ENCODE data around the gene MYH1. TPM values are rescaled to one million over a fixed set of nuclear protein-coding genes. Genes with fewer than 3 reads are reported as not detected.

MYH1 gene
- total and polyA plus RNA-seq, 5 donors: 0.06 to 0.25 TPM; not detected in 3

DNA sequence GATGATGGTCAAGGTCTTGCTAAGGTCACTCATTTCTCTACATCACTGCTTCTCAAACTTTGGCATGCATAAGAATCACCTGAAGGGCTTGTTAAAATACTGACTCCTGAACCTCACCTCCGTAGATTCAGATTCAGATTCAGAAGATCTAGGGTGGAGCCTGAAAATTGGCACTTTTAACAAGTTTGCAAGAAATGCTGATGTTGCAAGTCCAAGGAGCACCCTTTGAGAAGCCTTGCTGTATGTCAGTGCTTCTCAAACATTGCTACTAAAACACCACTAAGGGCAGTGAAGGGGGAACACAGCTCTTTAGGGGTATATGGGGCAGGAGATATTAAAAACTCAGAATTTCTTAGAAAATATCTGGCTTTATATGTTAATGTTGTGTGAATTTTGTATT, 13.7 kb upstream of the MYH1 start:
- DNase-seq (no peak), ATAC-seq (no peak)
- WGBS: 63% methylated on average over 1 of the region's 1 CpG
- no peaks in the 10 kb centered on the region for H3K4me1 ChIP-seq (ENCODE audit: control insufficient read depth, insufficient read depth, low read length)
- no peak overlapping the region for H3K4me3 ChIP-seq (ENCODE audit: low read length)
- H3K27me3 ChIP-seq (ENCODE audit: control insufficient read depth, insufficient read depth): no peaks in the 10 kb centered on the region
- intact Hi-C loops (cut with DNase I): no loop called here
- no peak overlapping the region for H3K27ac ChIP-seq (ENCODE audit: low read length)
- no peaks in the 10 kb centered on the region for H3K9me3 ChIP-seq (ENCODE audit: control insufficient read depth, low read length)

DNA sequence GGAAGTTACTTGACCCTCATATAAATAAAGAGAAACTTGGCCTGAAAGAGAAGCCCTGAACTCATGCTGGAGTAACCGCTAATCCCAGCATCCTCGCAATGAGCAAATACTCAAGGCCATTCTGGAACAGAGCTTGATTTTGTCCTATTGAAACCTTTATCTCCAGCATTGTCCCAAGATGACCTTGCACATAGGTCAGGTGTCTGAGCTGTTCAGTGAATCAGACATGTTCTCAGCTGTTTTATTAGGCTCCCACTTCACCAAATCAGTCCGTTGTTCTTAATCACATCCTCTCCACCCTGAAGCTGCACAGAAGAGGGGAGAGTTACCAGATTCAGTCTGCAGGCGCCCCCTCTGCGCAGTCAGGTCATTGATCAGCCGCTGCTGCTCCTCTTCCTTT, 9.1 kb upstream of the MYH1 start:
- no peak for DNase-seq
- H3K4me1 ChIP-seq (ENCODE audit: control insufficient read depth, insufficient read depth, low read length): no peaks in the 10 kb centered on the region
- no peaks in the 10 kb centered on the region for H3K27me3 ChIP-seq (ENCODE audit: control insufficient read depth, insufficient read depth)
- no peak for ATAC-seq
- H3K4me3 ChIP-seq (ENCODE audit: low read length): no peak overlapping the region
- WGBS: 79% methylated on average over 6 of the region's 6 CpGs
- no peak overlapping the region for H3K27ac ChIP-seq (ENCODE audit: low read length)
- H3K9me3 ChIP-seq (ENCODE audit: control insufficient read depth, low read length): no peaks in the 10 kb centered on the region
- intact Hi-C loops (cut with DNase I): no loop called here

DNA sequence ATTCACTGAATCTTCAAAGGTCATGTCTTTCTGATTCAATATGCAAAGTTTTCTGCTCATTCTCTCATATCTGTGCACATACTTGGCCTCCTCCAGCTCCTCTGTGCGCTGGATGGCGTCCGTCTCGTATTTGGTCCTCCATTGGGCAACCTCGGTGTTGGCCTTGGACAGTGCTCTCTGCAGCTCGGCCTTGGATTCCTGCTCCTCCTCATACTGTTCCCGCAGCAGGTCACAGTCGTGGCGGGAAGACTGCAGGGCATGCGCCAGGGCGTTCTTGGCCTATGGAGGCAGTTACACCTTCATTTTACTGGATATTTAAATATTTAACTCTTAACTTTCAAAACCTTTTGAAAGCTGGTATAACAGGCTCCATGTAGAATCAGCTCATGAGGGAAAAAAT, 8.2 kb upstream of the MYH1 start:
- intact Hi-C loops (cut with DNase I): no loop called here
- Histone ChIP-seq H3K4me1 (ENCODE audit: control insufficient read depth, insufficient read depth, low read length) (no peaks in the 10 kb centered on the region), H3K27ac (ENCODE audit: low read length) (no peak overlapping the region), H3K4me3 (ENCODE audit: low read length) (no peak overlapping the region), H3K9me3 (ENCODE audit: control insufficient read depth, low read length) (no peaks in the 10 kb centered on the region), H3K27me3 (ENCODE audit: control insufficient read depth, insufficient read depth) (no peaks in the 10 kb centered on the region)
- DNase-seq (no peak), ATAC-seq (no peak)
- WGBS: 90% methylated on average over 11 of the region's 11 CpGs

DNA sequence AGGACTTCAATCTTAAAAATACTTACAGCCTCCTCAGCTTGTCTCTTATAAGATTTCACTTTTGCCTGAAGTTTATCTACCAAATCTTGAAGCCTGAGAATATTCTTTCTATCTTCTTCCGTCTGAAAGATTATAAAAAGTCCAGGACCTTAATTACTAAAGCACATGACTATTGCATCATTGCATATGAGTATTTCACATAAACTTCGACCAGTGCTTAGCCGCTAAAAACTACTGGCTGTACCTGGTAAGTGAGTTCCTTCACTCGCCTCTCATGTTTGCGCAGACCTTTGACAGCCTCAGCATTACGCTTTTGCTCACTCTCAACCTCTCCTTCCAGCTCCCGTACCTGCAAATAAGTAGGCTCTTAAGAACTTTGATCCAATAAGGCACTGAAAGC, 4.7 kb upstream of the MYH1 start:
- Histone ChIP-seq H3K4me3 (ENCODE audit: low read length) (no peak overlapping the region), H3K27ac (ENCODE audit: low read length) (no peak overlapping the region), H3K27me3 (ENCODE audit: control insufficient read depth, insufficient read depth) (no peaks in the 10 kb centered on the region), H3K9me3 (ENCODE audit: control insufficient read depth, low read length) (no peaks in the 10 kb centered on the region), H3K4me1 (ENCODE audit: control insufficient read depth, insufficient read depth, low read length) (no peaks in the 10 kb centered on the region)
- intact Hi-C loops (cut with DNase I): no loop called here
- DNase-seq: no peak
- 91% methylated on average over 7 of the region's 7 CpGs for WGBS
- no peak for ATAC-seq

DNA sequence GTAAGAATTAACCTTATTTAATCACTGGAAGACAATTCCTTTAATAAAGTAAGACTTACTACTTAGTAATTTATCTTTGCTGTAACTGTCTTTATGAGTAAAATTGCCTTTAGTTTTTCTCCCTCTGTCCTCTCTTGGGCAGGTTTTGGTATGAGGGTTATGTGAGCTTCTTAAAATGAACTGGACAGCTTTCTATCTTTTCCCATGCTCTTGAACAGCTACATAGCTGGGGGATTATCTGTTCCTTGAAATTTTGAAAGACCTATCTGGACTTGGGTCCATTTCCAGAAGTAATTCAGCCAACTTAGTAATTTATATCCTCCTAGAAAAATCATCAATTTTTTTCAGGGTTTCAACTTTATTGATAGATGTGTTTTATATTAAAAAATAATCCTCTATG, 3.6 kb upstream of the MYH1 start:
- no peaks in the 10 kb centered on the region for H3K9me3 ChIP-seq (ENCODE audit: control insufficient read depth, low read length)
- intact Hi-C loops (cut with DNase I): no loop called here
- H3K27ac ChIP-seq (ENCODE audit: low read length): no peak overlapping the region
- DNase-seq: no peak
- H3K4me1 ChIP-seq (ENCODE audit: control insufficient read depth, insufficient read depth, low read length): no peaks in the 10 kb centered on the region
- no peak for ATAC-seq
- H3K27me3 ChIP-seq (ENCODE audit: control insufficient read depth, insufficient read depth): no peaks in the 10 kb centered on the region
- no peak overlapping the region for H3K4me3 ChIP-seq (ENCODE audit: low read length)

DNA sequence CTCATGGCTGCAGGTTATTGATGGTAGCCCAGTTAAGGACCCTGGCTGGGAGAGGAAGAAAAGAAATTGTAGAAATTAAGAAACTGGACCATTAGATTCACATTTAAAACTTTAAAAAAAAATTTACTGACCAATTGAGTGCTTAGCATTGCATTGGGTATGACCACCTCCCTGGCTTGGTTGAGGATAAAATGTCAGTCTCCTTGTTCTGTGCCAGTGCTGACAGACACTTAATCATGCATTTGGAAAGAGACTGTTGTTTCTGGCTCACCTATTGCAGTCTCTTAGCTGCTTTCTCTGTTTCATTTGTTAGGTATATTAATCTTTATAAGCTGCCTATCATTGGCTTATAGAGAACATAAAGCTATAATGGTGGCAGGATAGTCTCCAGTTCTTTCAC, 1.7 kb downstream of the MYH1 start:
- Histone ChIP-seq H3K27me3 (ENCODE audit: control insufficient read depth, insufficient read depth) (no peaks in the 10 kb centered on the region), H3K9me3 (ENCODE audit: control insufficient read depth, low read length) (no peaks in the 10 kb centered on the region), H3K4me3 (ENCODE audit: low read length) (no peak overlapping the region), H3K27ac (ENCODE audit: low read length) (no peak overlapping the region), H3K4me1 (ENCODE audit: control insufficient read depth, insufficient read depth, low read length) (no peaks in the 10 kb centered on the region)
- no peak for ATAC-seq
- intact Hi-C loops (cut with DNase I): no loop called here
- no peak for DNase-seq

DNA sequence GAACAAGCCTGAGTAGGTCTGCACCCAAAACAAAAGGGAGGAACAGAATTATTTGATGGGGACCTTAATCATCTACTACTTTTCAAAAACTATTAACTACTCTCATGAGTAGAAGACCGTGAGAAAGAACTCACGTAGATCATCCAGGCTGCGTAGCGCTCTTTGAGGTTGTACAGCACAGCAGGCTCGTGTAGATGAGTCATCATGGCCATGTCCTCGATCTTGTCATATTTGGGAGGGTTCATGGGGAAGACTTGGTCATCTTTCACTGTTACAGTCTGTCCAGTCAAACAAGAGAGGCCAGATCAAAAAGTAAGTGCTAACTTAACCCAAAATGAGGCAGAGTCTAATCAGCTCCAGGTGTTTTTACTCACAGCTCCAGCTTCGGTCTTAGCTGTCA, 2.3 kb downstream of the MYH1 start:
- no peaks in the 10 kb centered on the region for H3K9me3 ChIP-seq (ENCODE audit: control insufficient read depth, low read length)

DNA sequence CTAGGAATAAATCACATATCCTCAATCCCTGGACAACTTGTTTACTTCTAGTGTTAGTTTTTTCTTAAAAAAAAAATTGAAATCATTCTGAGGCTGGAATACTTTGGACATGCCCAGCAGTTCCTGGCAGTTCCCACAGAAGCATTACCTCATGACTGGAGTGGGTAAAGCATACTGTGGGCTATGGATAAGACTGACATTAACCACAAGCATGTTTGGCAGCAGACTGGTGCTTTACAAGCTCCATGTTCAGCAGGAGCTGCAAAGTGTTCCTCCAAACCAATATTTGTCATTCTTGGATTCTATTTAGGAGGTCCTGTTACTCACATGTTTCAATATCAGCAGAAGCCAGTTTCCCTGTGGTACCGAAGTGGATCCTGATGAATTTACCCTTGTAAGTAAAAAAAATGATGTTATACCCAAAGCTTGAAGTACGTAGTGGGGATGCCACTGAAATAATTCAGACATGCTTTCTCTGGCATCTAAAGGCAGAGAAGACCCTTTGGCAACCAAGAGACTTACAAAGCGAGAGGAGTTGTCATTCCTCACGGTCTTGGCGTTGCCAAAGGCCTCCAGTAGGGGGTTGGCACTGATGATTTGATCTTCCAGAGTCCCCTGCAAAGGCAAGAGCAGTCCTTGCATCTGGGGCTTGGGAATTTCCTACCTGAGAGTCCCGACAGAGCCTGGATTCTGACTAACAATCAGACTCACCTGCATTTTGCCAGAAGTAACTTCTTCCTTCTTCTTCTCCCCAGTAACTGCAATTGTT, 4.9 kb downstream of the MYH1 start:
- WGBS: 52% methylated on average over 6 of the region's 6 CpGs
- intact Hi-C loops (cut with DNase I): no loop called here
- no peak for DNase-seq
- Histone ChIP-seq H3K27ac (ENCODE audit: low read length) (no peak overlapping the region), H3K4me3 (ENCODE audit: low read length) (no peak overlapping the region), H3K27me3 (ENCODE audit: control insufficient read depth, insufficient read depth) (no peaks in the 10 kb centered on the region), H3K9me3 (ENCODE audit: control insufficient read depth, low read length) (no peaks in the 10 kb centered on the region), H3K4me1 (ENCODE audit: control insufficient read depth, insufficient read depth, low read length) (no peaks in the 10 kb centered on the region)
- peak in 1 of 2 donors; percentile 55 for ATAC-seq

More for the DNA sequence above, 2.3 kb downstream of the MYH1 start:
- DNase-seq: no peak
- Histone ChIP-seq H3K27ac (ENCODE audit: low read length) (no peak overlapping the region), H3K4me1 (ENCODE audit: control insufficient read depth, insufficient read depth, low read length) (no peaks in the 10 kb centered on the region), H3K4me3 (ENCODE audit: low read length) (no peak overlapping the region), H3K27me3 (ENCODE audit: control insufficient read depth, insufficient read depth) (no peaks in the 10 kb centered on the region)
- no peak for ATAC-seq
- 80% methylated on average over 7 of the region's 7 CpGs for WGBS
- intact Hi-C loops (cut with DNase I): no loop called here

DNA sequence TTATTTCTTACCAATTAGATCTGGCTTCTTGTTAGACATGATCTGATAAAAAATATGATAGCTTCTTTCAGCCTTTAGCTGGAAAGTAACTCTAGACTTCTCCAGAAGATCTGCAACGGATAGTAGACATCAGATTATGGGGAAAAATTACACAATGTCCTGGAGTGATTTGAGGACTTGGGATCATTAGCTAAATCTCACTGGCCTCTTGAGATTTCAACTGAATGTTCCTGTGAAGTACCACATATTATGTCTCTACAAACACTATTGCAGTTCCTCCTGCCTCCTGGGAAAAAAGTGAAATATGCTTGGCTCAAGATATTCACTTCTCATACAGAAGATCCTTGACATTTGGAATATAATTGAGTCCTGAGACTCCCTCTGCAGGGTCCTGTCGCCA, 5.5 kb downstream of the MYH1 start:
- no peaks in the 10 kb centered on the region for H3K9me3 ChIP-seq (ENCODE audit: control insufficient read depth, low read length)
- no peak overlapping the region for H3K27ac ChIP-seq (ENCODE audit: low read length)
- 58% methylated on average over 2 of the region's 2 CpGs for WGBS
- ATAC-seq: no peak
- no peaks in the 10 kb centered on the region for H3K27me3 ChIP-seq (ENCODE audit: control insufficient read depth, insufficient read depth)
- intact Hi-C loops (cut with DNase I): no loop called here
- DNase-seq: no peak
- H3K4me3 ChIP-seq (ENCODE audit: low read length): no peak overlapping the region
- H3K4me1 ChIP-seq (ENCODE audit: control insufficient read depth, insufficient read depth, low read length): no peaks in the 10 kb centered on the region

DNA sequence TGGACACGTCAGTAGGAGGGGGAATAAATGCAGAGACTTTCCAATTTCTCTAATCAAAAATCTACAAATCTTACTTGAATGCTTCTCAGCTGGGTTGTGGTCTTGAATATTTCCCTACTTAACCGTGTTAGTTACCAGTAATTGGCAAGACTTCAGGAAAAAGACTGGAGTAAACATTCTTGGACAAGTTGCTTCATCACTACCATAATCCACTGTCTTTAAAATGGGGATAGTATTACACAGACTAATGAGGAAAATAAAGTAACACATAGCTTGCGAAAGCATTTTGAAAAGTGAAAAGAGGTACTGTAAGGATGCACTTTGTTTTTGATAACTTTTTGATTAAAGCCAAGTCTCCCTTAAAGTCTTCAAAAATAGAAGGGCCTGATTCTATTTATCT, 18.4 kb downstream of the MYH1 start:
- Histone ChIP-seq H3K4me1 (ENCODE audit: control insufficient read depth, insufficient read depth, low read length) (no peaks in the 10 kb centered on the region), H3K9me3 (ENCODE audit: control insufficient read depth, low read length) (no peaks in the 10 kb centered on the region), H3K27me3 (ENCODE audit: control insufficient read depth, insufficient read depth) (no peaks in the 10 kb centered on the region), H3K4me3 (ENCODE audit: low read length) (no peak overlapping the region), H3K27ac (ENCODE audit: low read length) (no peak overlapping the region)
- ATAC-seq (no peak), DNase-seq (no peak)
- WGBS: 70% methylated on average over 3 of the region's 3 CpGs
- intact Hi-C loops (cut with DNase I): no loop called here

DNA sequence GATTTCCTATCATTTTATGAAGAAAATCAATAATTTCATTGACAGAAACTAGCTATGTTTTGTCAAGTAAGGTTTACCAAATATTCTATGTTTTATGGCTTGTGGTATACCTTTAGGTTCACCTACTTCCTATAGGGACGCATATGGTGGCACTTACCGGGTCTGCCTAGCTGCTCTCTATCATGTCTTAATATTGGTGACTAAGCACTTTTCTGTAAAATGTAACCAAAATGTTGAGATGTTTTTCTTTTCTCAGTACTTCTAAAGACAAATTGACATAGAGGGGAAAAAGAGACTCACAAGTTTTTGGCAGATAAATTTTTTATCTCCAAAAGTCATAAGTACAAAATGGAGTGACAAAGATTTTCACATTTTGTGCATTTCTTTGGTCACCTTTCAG, 26.3 kb downstream of the MYH1 start:
- ATAC-seq: no peak

DNA sequence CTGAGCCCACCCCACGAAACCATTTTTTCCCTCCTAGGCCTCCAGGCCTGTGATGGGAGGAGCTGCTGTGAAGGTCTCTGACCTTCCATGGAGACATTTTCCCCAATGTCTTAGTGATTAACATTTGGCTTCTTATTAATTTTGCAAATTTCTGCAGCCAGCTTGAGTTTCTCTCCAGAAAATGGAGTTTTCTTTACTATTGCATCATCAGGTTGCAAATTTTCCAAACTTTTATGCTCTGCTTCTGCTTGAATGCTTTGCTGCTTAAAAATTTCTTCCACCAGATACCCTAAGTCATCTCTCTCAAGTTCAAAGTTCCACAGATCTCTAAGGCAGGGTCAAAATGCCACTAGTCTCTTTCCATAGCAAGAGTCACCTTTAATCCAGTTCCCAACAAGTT, 36.1 kb downstream of the MYH1 start:
- Histone ChIP-seq H3K27ac (ENCODE audit: low read length) (no peak overlapping the region), H3K9me3 (ENCODE audit: control insufficient read depth, low read length) (no peaks in the 10 kb centered on the region), H3K4me1 (ENCODE audit: control insufficient read depth, insufficient read depth, low read length) (no peaks in the 10 kb centered on the region), H3K27me3 (ENCODE audit: control insufficient read depth, insufficient read depth) (no peaks in the 10 kb centered on the region), H3K4me3 (ENCODE audit: low read length) (no peak overlapping the region)
- intact Hi-C loops (cut with DNase I): no loop called here
- WGBS: 54% methylated on average over 1 of the region's 1 CpG
- DNase-seq: no peak
- ATAC-seq: no peak

More for the DNA sequence above, 26.3 kb downstream of the MYH1 start:
- Histone ChIP-seq H3K9me3 (ENCODE audit: control insufficient read depth, low read length) (no peaks in the 10 kb centered on the region), H3K4me3 (ENCODE audit: low read length) (no peak overlapping the region), H3K27ac (ENCODE audit: low read length) (no peak overlapping the region), H3K27me3 (ENCODE audit: control insufficient read depth, insufficient read depth) (no peaks in the 10 kb centered on the region), H3K4me1 (ENCODE audit: control insufficient read depth, insufficient read depth, low read length) (no peaks in the 10 kb centered on the region)
- DNase-seq: no peak
- intact Hi-C loops (cut with DNase I): no loop called here
- WGBS: 89% methylated on average over 2 of the region's 2 CpGs

Data from right cardiac atrium (tissue), 5 donors.